GM19238 (cell line): ENCODE measurements around the gene SNED1.

ENCODE experiments used
- DNase-seq: peaks from one replicate; pipeline ENCODE4 v3.0.0; 2011; ENCODE audit warnings: low spot score; ENCODE audit not compliant: insufficient read length

Gene SNED1

GRCh38 chr2:241107031-241107783 lies 108.8 kb downstream of the SNED1 start:
- DNase-seq = no peak

- no peak for DNase-seq
Observed at GRCh38 chr2:241108271-241109209, 110.1 kb downstream of the SNED1 start.

- DNase-seq = no peak
Observed at GRCh38 chr2:241109210-241110088, 111.0 kb downstream of the SNED1 start.

- DNase-seq = no peak
Observed at GRCh38 chr2:241110089-241110606, 111.7 kb downstream of the SNED1 start.

- no peak for DNase-seq
Observed at GRCh38 chr2:241110607-241111439, 112.4 kb downstream of the SNED1 start.

- no peak for DNase-seq
Observed at GRCh38 chr2:241111440-241111805, 113.0 kb downstream of the SNED1 start.

GRCh38 chr2:241112046-241112445 lies 113.6 kb downstream of the SNED1 start:
- DNase-seq = no peak

GRCh38 chr2:241112592-241112991 lies 114.2 kb downstream of the SNED1 start:
- DNase-seq = no peak

GRCh38 chr2:241114836-241115235 lies 116.4 kb downstream of the SNED1 start:
- no peak for DNase-seq

- DNase-seq = no peak
Observed at GRCh38 chr2:241115361-241115760, 116.9 kb downstream of the SNED1 start.

GRCh38 chr2:241116606-241117560 lies 118.5 kb downstream of the SNED1 start:
- no peak for DNase-seq

GRCh38 chr2:241118737-241119505 lies 120.5 kb downstream of the SNED1 start:
- DNase-seq = no peak

- no peak for DNase-seq
Observed at GRCh38 chr2:241120440-241120839, 122.0 kb downstream of the SNED1 start.

- no peak for DNase-seq
Observed at GRCh38 chr2:241121008-241121407, 122.6 kb downstream of the SNED1 start.

GRCh38 chr2:241122376-241123002 lies 124.1 kb downstream of the SNED1 start:
- no peak for DNase-seq

- DNase-seq = no peak
Observed at GRCh38 chr2:241123816-241124536, 125.6 kb downstream of the SNED1 start.

GRCh38 chr2:241125626-241126025 lies 127.2 kb downstream of the SNED1 start:
- no peak for DNase-seq
